ENCODE data around the gene CPXM2. TPM values are rescaled to one million over a fixed set of nuclear protein-coding genes. Genes with fewer than 3 reads are reported as not detected.

CPXM2 gene
- total and polyA plus RNA-seq, 9 of the 15 experiments (the other 6 are each of a cell fraction or from before 2014, with no cell fraction given), result not detected

GRCh38 chr10:123771877-123772644 is 119.5 kb downstream of the CPXM2 start:
- H3K79me2 ChIP-seq (ENCODE audit: control insufficient read depth, insufficient read depth, low read length), result no peaks in the 10 kb centered on the region
- DNase-seq (ENCODE audit: extremely low read depth in 1 of 4, low spot score in 3 of 4) (no peak), FAIRE-seq (no peak), ATAC-seq (no peak)
- H2AFZ ChIP-seq (ENCODE audit: low read depth, low read length), result no peak overlapping the region
- H3K4me2 ChIP-seq (ENCODE audit: insufficient read depth, low read length), result no peak overlapping the region
- 0% methylated on average over 4 of the region's 4 CpGs for WGBS (ENCODE audit: insufficient coverage, low coverage, missing lambda C conversion rate)
- H3K36me3 ChIP-seq (ENCODE audit: control insufficient read depth, insufficient read depth, low read length), result no peaks in the 10 kb centered on the region
- no peak overlapping the region for H3K9ac ChIP-seq (ENCODE audit: insufficient read depth in 1 of 2, low read depth in 2 of 2, low read length in 2 of 2)
- intact Hi-C loops (cut with micrococcal nuclease) (no loop called here), in situ Hi-C loops (cut with MboI) (no loop called here)
- H3K27ac ChIP-seq (ENCODE audit: extremely low read depth, low read depth, low read length), result no peak overlapping the region
- BruUV-seq (replicated peaks), result no TSS peak
- ChIA-PET CTCF (ENCODE audit: low intra/inter-chr PET ratio) (no interaction called here), POLR2A (no interaction called here)
- H3K9me3 ChIP-seq (replicated peaks; ENCODE audit: control insufficient read depth, insufficient read depth, low read depth, low read length), result 0 out of 2 replicates have a peak, but pooled peaks cover 1% of the 10 kb centered on the region
- no peaks in the 10 kb centered on the region for H3K9me1 ChIP-seq (ENCODE audit: control insufficient read depth, insufficient read depth, low read length)
- 0 out of 5 replicates have a peak, but pooled peaks cover 0 to 4% of the 10 kb centered on the region in 2 experiments for H3K27me3 ChIP-seq (ENCODE audit: control insufficient read depth in 2 of 2, insufficient read depth in 2 of 2, low read length in 2 of 2)
- TF ChIP-seq RFX1 (IDR thresholded peaks at IDR 0.05), result no peak
- TF ChIP-seq SFPQ (IDR thresholded peaks at IDR 0.05; ENCODE audit: low read depth, low read length), result no peak
- TF ChIP-seq ATF6 (CRISPR knock-in tag; IDR thresholded peaks at IDR 0.05), result no peak
- no peak overlapping the region for H3K4me3 ChIP-seq
- H4K20me1 ChIP-seq (replicated peaks; ENCODE audit: control insufficient read depth, insufficient read depth, low read length), result no peaks in the 10 kb centered on the region
- no peaks in the 10 kb centered on the region for H3K4me1 ChIP-seq (replicated peaks in 1 of 2; ENCODE audit: control insufficient read depth in 2 of 2, insufficient read depth in 2 of 2, low read length in 2 of 2)

All from K562 (cell line).